ACC112 (cell line): ENCODE measurements around the gene ANGEL1.

Experiments
- H2AFZ ChIP-seq: fragments of 200-600 bp; sonication (generic); one replicate; pipeline ENCODE4 v1.6.0; 2017; ENCODE audit warnings: antibody characterized with exemption, low read length; ENCODE audit not compliant: unreplicated experiment
- H3K27ac ChIP-seq: fragments of 200-600 bp; sonication (generic); 2 replicates; pipeline ENCODE4 v1.5.1; 2014; ENCODE audit warnings: low read depth, mild to moderate bottlenecking, antibody characterized with exemption, low read length, moderate library complexity
- H3K27me3 ChIP-seq: fragments of 200-600 bp; sonication (generic); 2 replicates; pipeline ENCODE4 v1.6.1; 2014; ENCODE audit warnings: mild to moderate bottlenecking, antibody characterized with exemption, low read length, moderate library complexity, mixed read lengths; ENCODE audit not compliant: insufficient read depth
- H3K36me3 ChIP-seq: fragments of 200-600 bp; sonication (generic); 2 replicates; pipeline ENCODE4 v1.6.1; 2016; ENCODE audit warnings: mild to moderate bottlenecking, antibody characterized with exemption, low read length, moderate library complexity, mixed read lengths; ENCODE audit not compliant: insufficient read depth
- H3K4me1 ChIP-seq: fragments of 200-600 bp; sonication (generic); one replicate; pipeline ENCODE4 v1.6.1; 2016; ENCODE audit warnings: low read length, mixed read lengths; ENCODE audit not compliant: insufficient read depth, unreplicated experiment, control insufficient read depth
- H3K4me3 ChIP-seq: fragments of 200-600 bp; sonication (generic); 2 replicates; pipeline ENCODE4 v1.5.1; 2014; ENCODE audit warnings: mild to moderate bottlenecking, low read depth, low read length
- H3K79me2 ChIP-seq: fragments of 200-600 bp; sonication (generic); one replicate; pipeline ENCODE4 v1.6.0; 2016; ENCODE audit warnings: low read length; ENCODE audit not compliant: control insufficient read depth, unreplicated experiment, insufficient read depth

Gene ANGEL1

GRCh38 chr14:76771437-76771980 lies 41.2 kb downstream of the ANGEL1 start:
- Histone ChIP-seq H3K4me1 (peaks cover 19% of the 10 kb centered on the region), H3K27me3 (no peaks in the 10 kb centered on the region), H2AFZ (no peak overlapping the region), H3K4me3 (no peak overlapping the region), H3K36me3 (no peaks in the 10 kb centered on the region), H3K27ac (no peak overlapping the region), H3K79me2 (no peaks in the 10 kb centered on the region)

DNA sequence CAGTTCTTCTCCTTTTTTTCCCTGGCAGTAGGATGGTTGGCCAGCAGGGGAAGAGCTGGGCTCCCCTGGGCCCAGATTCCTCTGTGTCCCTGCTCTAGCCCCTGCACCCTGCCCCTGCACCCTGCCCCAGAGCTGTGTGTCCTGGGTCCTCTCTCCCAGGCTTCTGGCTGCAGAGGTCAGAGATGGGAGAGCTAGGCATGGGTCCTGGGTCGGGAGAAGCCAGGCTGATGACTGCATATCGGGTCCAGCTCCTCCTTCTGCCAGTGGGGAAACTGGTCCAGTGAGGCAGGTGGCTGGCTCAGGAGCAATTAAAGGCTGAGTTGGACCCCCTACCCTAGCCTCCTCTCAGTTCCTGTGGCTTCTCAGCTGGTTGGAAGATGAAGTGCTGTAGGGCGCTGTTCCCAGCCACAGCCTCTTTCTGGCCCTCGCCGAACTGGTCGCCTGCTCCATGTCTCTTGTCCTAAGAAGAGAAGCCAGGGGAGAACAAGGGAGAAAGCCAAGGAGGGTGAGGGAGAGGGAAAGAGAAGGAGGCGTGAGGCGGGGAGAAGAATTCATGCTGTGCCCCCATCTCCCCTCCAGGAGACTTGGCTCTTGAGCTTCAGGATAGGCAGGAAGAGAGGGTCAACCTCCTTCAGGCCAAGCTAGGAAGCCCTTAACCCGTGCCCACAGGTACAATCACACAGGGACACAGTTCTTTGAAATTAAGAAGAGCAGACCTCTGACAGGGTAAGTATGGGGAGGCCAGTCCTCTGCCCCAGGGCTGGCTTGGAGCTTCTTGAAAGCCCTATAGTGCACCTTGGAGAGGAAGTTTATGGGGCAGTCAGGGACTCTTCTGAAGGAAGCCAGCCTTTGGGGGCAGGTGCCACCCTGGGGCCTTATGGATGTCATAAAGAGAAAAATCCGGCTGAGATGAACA lies 41.9 kb downstream of the ANGEL1 start:
- H3K4me3 ChIP-seq: no peak overlapping the region
- H3K4me1 ChIP-seq: peaks cover 19% of the 10 kb centered on the region
- no peak overlapping the region for H2AFZ ChIP-seq
- H3K36me3 ChIP-seq: no peaks in the 10 kb centered on the region
- no peaks in the 10 kb centered on the region for H3K79me2 ChIP-seq
- no peak overlapping the region for H3K27ac ChIP-seq
- no peaks in the 10 kb centered on the region for H3K27me3 ChIP-seq

DNA sequence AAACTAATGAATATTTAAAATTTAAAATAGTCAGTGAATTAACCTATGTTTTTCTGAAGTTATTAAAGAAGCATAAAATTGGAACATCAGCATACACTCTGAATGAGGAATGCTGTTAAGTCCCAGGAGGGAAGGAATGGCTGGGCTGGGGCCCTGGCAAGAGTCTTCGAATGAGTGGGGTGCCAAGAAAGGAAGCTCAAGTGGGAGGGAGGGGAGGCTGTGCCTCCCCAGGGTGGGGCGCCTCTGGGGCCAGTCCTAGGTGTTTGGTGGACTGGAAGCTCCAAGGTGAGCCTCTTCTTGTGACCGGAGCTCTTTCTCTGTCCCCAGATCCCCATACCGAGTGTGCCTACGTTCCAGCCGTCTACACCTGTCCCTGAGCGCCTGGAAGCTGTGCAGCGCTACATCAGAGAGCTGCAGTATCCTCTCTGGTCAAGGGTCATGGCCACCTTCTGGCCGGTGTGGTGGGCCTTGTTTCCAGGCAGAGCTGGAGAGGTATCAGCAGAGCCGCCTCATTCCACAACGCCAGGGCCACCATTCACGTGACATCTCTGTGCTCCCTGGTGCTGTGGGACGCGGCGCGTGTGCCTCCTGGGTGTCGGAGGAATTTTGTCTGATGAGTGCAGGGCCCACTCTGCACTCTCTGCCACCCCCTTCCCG lies 42.9 kb downstream of the ANGEL1 start:
- Histone ChIP-seq H3K36me3 (no peaks in the 10 kb centered on the region), H3K4me3 (no peak overlapping the region), H3K79me2 (no peaks in the 10 kb centered on the region), H2AFZ (no peak overlapping the region), H3K4me1 (peaks cover 19% of the 10 kb centered on the region), H3K27ac (no peak overlapping the region), H3K27me3 (no peaks in the 10 kb centered on the region)

GRCh38 chr14:76768671-76769500 lies 43.8 kb downstream of the ANGEL1 start:
- Histone ChIP-seq H3K4me1 (peaks cover 16% of the 10 kb centered on the region), H3K27ac (no peak overlapping the region), H3K4me3 (no peak overlapping the region), H2AFZ (no peak overlapping the region), H3K27me3 (no peaks in the 10 kb centered on the region), H3K36me3 (no peaks in the 10 kb centered on the region), H3K79me2 (no peaks in the 10 kb centered on the region)

DNA sequence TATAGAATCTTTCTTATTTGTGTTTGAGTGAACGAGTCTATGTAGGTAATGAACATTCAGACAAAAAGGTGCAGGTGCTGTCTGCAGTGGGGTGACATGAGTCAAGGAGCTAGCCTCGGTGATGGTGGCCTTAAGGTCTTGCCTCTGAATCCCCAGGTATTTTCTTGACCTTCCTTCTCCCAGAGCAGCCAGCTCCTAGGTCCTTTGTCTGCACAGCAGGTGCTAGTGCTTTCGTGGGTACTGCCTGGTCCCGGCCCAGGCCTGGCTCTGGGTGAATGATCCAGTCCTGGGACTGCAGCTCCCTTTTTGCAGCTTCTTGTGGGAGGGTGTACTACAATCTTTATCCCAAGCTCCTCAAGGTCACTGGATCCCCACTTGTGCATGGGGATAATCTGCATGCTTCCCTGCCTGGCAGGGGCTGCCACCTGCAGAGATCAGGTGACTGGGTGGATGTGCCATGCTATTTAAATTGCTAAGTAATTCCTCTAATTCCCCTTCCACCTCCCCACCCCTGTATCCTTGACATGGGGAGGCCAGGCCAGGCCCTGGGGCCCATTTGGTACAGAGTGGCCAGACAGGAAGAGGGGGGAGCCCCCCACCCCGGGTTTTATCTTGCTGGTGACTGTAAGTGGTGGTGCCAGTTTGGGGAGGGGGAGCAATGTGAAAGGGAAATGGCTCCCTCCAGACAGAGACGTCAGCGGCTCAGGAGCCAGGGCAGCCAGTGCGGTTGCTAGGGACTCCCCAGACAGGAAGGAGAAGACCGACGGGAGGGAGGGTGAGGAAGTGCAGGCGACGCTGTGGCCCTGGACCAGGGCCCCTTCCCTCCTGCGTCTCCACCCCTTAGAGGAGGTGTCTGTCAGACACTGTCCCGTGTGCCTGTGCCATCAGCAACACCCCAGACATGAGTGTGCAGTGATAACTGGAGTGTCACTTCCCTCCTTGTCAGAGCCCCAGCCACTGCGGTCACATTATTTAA lies 44.7 kb downstream of the ANGEL1 start:
- H3K4me3 ChIP-seq: no peak overlapping the region
- H3K4me1 ChIP-seq: peaks cover 9% of the 10 kb centered on the region
- H3K27me3 ChIP-seq: no peaks in the 10 kb centered on the region
- no peaks in the 10 kb centered on the region for H3K36me3 ChIP-seq
- no peak overlapping the region for H2AFZ ChIP-seq
- H3K79me2 ChIP-seq: no peaks in the 10 kb centered on the region
- no peak overlapping the region for H3K27ac ChIP-seq

DNA sequence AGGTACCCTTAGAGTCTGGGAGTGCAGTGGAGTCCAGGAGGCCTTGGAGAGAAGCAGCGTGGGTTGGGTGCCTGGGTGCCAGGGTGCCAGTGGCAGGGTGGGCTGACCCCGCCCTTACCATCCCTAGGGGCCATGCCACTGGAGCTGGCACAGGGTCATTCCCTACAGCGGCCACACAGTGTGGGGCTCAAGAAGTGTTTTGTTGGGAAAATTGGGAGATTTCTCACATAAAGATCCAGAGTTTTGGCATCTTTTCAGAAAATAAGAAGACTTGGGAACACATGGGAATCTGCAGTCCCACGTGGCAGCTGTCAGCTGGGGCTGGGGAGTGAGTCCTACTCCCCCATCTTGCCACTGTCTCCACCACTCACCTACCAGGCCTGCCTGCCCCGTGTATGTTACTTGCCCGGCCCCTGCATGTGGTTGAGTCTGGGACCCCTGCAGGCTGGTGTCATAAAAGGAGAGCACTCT lies 47.2 kb downstream of the ANGEL1 start:
- H3K27me3 ChIP-seq: peaks cover 6% of the 10 kb centered on the region; the same call in 1 of the 2 replicates
- H3K79me2 ChIP-seq: no peaks in the 10 kb centered on the region
- no peak overlapping the region for H3K4me3 ChIP-seq
- no peak overlapping the region for H2AFZ ChIP-seq
- no peak overlapping the region for H3K27ac ChIP-seq
- H3K4me1 ChIP-seq: peaks cover 10% of the 10 kb centered on the region
- H3K36me3 ChIP-seq: no peaks in the 10 kb centered on the region

DNA sequence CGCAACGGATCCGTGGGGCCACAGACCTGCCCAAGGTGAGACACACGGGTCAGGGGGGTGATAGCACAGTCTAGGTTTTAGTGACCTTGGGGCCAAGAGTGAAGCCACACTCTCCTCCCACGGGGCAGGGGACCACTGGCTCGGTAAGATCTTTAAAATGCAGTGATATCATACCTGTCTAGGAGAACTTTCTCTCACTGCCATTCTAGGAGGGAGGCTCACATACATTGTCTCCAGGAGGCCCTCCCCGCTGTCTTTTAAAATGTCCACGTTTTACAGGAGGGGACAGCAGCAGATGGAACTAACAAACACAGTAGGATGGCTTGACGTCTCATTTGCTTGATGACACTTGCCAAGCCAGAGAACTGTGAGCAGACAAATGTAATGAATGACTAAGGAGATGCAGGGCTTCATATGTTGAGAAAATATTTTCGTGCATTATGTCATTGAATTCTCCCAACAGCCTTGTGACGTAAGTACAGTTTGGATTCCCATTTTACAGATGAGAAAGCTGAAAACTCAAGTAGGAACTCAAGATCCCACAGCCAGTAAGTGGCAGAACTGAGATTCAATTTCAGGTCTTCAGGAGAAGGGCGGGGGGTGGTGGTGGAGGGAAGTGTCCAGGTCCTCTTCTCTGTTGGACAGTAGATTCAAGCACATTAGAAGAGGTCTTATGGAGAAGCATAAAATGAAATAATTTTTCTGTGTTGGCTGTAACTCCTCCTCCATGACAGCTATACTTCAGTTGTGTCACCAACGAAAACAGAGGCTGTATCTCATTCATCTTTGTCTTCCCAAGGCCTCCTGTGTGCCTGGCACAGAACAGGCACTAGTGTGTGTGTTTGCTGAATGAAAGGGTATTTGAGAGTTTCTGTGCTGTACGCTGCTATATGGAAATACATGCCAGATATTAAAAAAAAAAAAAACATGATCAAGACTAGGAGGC lies 49.3 kb downstream of the ANGEL1 start:
- Histone ChIP-seq H3K27me3 (peaks cover 21% of the 10 kb centered on the region; the same call in 1 of the 2 replicates), H3K4me3 (peak overlapping the region; percentile 87; the same call in 1 of the 2 replicates), H3K27ac (no peak overlapping the region), H3K4me1 (peaks cover 10% of the 10 kb centered on the region), H3K36me3 (no peaks in the 10 kb centered on the region), H2AFZ (no peak overlapping the region), H3K79me2 (no peaks in the 10 kb centered on the region)

- Histone ChIP-seq H2AFZ (peak overlapping the region; percentile 99), H3K36me3 (no peaks in the 10 kb centered on the region), H3K27ac (no peak overlapping the region), H3K4me1 (peaks cover 10% of the 10 kb centered on the region), H3K4me3 (peak overlapping the region; percentile 87), H3K79me2 (no peaks in the 10 kb centered on the region), H3K27me3 (peaks cover 25% of the 10 kb centered on the region; the same call in 1 of the 2 replicates)
Measured at GRCh38 chr14:76762411-76763095, 50.1 kb downstream of the ANGEL1 start.
